HepG2 (cell line): ENCODE measurements around the gene CEBPA. TPM values are rescaled to one million over a fixed set of nuclear protein-coding genes. Genes with fewer than 3 reads are reported as not detected.

Experiments
- BORCS8-MEF2B ChIP-seq: sonication (generic); formaldehyde crosslinking; IDR thresholded peaks from 2 replicates; pipeline ENCODE4 v1.8.0; 2022; ENCODE audit warnings: mild to moderate bottlenecking, missing genetic modification reagents
- CHD2 ChIP-seq: IDR thresholded peaks from 2 replicates; pipeline ENCODE4 v1.6.1; 2011; ENCODE audit warnings: low read depth, low read length, improper control_type of control experiment
- HIC2 ChIP-seq: sonication (generic); formaldehyde crosslinking; IDR thresholded peaks from 2 replicates; pipeline ENCODE4 v1.9.0; 2022; ENCODE audit warnings: low read depth, missing genetic modification reagents
- HNF1A ChIP-seq, 2 experiments: sonication (generic) in 1 of 2; formaldehyde crosslinking in 1 of 2; IDR thresholded peaks; 2 replicates each; pipeline versions ENCODE4 v1.4.0 to v1.6.1; 2016 to 2020; ENCODE audit warnings: borderline replicate concordance in 1 of 2, low read depth in 1 of 2, mild to moderate bottlenecking in 1 of 2, missing genetic modification reagents in 1 of 2
- HNRNPL ChIP-seq: fragments of 200-400 bp; formaldehyde crosslinking; IDR thresholded peaks from 2 replicates; pipeline ENCODE4 v1.6.1; 2017; ENCODE audit warnings: mild to moderate bottlenecking, low read depth, low read length
- KDM6A ChIP-seq: IDR thresholded peaks from 2 replicates; pipeline ENCODE4 v1.6.1; 2016; ENCODE audit warnings: low read depth
- SMYD3 ChIP-seq: sonication (generic); formaldehyde crosslinking; IDR thresholded peaks from 2 replicates; pipeline ENCODE4 v1.8.1; 2023; ENCODE audit warnings: mild to moderate bottlenecking, missing genetic modification reagents
- TFAP4 ChIP-seq: sonication (generic); IDR thresholded peaks from 2 replicates; pipeline ENCODE4 v1.6.1; 2016; ENCODE audit warnings: low read depth, borderline replicate concordance
- ZBTB20 ChIP-seq: sonication (generic); formaldehyde crosslinking; IDR thresholded peaks from 2 replicates; pipeline ENCODE4 v1.8.1; 2023; ENCODE audit warnings: missing genetic modification reagents, low read depth, mild to moderate bottlenecking, borderline replicate concordance
- ZNF333 ChIP-seq: sonication (generic); formaldehyde crosslinking; IDR thresholded peaks from 2 replicates; pipeline ENCODE4 v1.4.0; 2020; ENCODE audit warnings: mild to moderate bottlenecking, missing genetic modification reagents, borderline replicate concordance
- ZNF773 ChIP-seq: sonication (generic); formaldehyde crosslinking; IDR thresholded peaks from 2 replicates; pipeline ENCODE4 v1.4.0; 2020; ENCODE audit warnings: missing genetic modification reagents, borderline replicate concordance
- polyA plus RNA-seq, 8 experiments: library from polyadenylated mRNA; depleted of rRNA in 3 of 8; stranded (reverse) in 7 of 8; unstranded in 1 of 8; fragments of >200 nt; fragmentation: Illumina TruSeq in 4 of 8; extraction: Trizol in 4 of 8; gene quantifications; 2 replicates each; pipeline versions ENCODE4 v1.2.1 to v1.2.3, GENCODE V29; 2011 to 2016; ENCODE audit warnings: low read depth in 4 of 8, missing spikeins in 1 of 8, mixed read lengths in 1 of 8; ENCODE audit not compliant: insufficient read depth in 1 of 8
- total RNA-seq, 5 experiments: library from RNA; depleted of rRNA; stranded (reverse); fragments of >200 nt; fragmentation: Illumina TruSeq; extraction: Trizol; gene quantifications; 2 replicates each; pipeline ENCODE4 v1.2.3, GENCODE V29; 2016; ENCODE audit warnings: low read depth in 1 of 5
- TF ChIP-seq, protein P1 (sequence below): IDR thresholded peaks from 2 replicates; pipeline ENCODE4 v1.6.1; 2012; ENCODE audit warnings: inconsistent platforms
- TF ChIP-seq, protein P2 (sequence below): sonication (generic); formaldehyde crosslinking; IDR thresholded peaks from 2 replicates; pipeline ENCODE4 v1.4.0; 2020; ENCODE audit warnings: missing genetic modification reagents
- TF ChIP-seq, protein P3 (sequence below): sonication (generic); formaldehyde crosslinking; IDR thresholded peaks from 2 replicates; pipeline ENCODE4 v1.8.1; 2022; ENCODE audit warnings: mild to moderate bottlenecking, missing genetic modification reagents
- TF ChIP-seq, protein P4 (sequence below): sonication (generic); formaldehyde crosslinking; IDR thresholded peaks from 2 replicates; pipeline ENCODE4 v1.8.1; 2023; ENCODE audit warnings: mild to moderate bottlenecking, moderate library complexity, missing genetic modification reagents

CEBPA gene
- total and polyA plus RNA-seq, 2 of the 13 experiments (the other 11 are each of a cell fraction or from before 2014, with no cell fraction given) = 24.8 to 103 TPM

DNA sequence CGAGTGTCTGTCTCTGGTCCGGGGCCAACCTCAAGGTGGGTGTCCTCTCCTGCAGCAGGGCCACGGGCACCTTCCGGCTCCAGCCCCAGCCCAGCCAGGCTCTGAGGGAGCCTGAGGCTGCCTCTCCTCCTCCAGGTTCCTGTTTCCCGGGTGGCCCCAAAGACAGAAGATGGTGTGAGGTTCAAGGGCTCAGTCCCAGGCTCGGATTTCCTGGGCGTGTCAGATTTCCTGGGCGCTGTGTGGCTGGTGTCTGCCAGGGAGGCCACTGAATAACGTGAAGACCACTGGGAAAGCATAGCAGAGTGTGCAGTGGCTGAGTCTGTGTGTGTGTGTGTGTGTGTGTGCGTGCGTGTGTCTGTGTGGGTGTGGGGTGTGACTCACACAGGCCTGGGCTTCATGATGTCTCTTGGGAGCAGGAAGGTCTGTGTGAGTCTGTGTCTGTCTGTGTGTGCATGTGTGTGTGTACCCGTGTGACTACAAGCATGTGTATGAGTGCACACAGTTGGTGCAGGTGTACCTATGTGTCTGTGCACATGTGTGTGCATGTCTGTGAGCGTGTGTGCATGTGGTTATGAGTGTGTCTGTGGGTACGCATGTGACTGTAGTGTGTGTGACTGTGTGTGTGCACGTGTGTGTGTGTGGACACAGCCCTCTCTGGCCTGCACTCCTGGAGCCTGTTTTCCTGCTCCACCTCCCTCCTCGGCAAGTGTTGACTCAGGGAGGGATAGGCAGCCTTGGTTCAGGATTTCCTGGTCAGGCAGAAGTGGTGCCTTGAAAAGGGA is 28.3 kb downstream of the CEBPA start (continued):
- TF ChIP-seq, protein P1, sequence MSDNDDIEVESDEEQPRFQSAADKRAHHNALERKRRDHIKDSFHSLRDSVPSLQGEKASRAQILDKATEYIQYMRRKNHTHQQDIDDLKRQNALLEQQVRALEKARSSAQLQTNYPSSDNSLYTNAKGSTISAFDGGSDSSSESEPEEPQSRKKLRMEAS = peak; percentile 90
- TF ChIP-seq SMYD3 (no peak), BORCS8-MEF2B (CRISPR knock-in tag) (0 out of 2 replicates have a peak, but pooled peaks have one; percentile 42), HIC2 (CRISPR knock-in tag) (peak; percentile 86), KDM6A (CRISPR knock-in tag) (no peak), CHD2 (no peak), TFAP4 (peak; percentile 25; the same call in 1 of the 2 replicates), HNF1A (IDR thresholded peaks at IDR 0.05; ENCODE audit: low read depth) (peak; percentile 27; the same call in 1 of the 2 replicates), HNF1A (CRISPR knock-in tag; IDR thresholded peaks at IDR 0.05; ENCODE audit: borderline replicate concordance) (peak; percentile 85), ZNF773 (CRISPR knock-in tag) (no peak), ZBTB20 (CRISPR knock-in tag) (peak; percentile 74; the same call in 1 of the 2 replicates), ZNF333 (CRISPR knock-in tag) (no peak), HNRNPL (no peak)
- TF ChIP-seq, protein P2, sequence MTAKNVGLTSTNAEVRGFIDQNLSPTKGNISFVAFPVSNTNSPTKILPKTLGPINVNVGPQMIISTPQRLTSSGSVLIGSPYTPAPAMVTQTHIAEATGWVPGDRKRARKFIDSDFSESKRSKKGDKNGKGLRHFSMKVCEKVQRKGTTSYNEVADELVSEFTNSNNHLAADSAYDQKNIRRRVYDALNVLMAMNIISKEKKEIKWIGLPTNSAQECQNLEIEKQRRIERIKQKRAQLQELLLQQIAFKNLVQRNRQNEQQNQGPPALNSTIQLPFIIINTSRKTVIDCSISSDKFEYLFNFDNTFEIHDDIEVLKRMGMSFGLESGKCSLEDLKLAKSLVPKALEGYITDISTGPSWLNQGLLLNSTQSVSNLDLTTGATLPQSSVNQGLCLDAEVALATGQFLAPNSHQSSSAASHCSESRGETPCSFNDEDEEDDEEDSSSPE (CRISPR knock-in tag) = no peak
- TF ChIP-seq, protein P3, sequence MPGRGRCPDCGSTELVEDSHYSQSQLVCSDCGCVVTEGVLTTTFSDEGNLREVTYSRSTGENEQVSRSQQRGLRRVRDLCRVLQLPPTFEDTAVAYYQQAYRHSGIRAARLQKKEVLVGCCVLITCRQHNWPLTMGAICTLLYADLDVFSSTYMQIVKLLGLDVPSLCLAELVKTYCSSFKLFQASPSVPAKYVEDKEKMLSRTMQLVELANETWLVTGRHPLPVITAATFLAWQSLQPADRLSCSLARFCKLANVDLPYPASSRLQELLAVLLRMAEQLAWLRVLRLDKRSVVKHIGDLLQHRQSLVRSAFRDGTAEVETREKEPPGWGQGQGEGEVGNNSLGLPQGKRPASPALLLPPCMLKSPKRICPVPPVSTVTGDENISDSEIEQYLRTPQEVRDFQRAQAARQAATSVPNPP (CRISPR knock-in tag) = no peak
- TF ChIP-seq, protein P4, sequence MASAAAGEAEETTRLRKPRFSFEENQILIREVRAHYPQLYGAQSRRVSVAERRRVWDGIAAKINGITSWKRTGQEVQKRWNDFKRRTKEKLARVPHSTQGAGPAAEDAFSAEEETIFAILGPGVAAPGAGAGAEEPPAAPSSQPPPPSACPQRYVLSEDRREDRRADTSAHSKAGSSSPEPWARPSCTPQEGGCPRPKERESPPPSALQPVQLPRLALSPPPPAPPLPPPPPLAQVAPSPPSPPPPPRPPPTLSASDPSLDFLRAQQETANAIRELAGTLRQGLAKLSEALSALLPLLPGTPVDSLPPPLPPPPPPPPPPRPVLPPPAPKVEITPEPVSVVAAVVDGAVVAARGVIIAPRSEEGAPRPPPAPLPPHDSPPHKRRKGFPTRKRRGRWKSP (CRISPR knock-in tag) = no peak
